Activated naive CD8-positive, alpha-beta T cell (primary cell): ENCODE results near the gene MAN1A2.
"Not testable (repeated sequence)": the region's sequence is repeated elsewhere in the genome, so short reads cannot be mapped to it uniquely, and the experiment has no call there.

Source experiments
- H3K27ac Mint-ChIP-seq: one replicate; pipeline ENCODE4 v1.8.0; 2021; ENCODE audit warnings: mixed read lengths
- H3K27me3 Mint-ChIP-seq: one replicate; pipeline ENCODE4 v1.8.0; 2021; ENCODE audit warnings: mixed read lengths
- H3K36me3 Mint-ChIP-seq: one replicate; pipeline ENCODE4 v1.8.0; 2021; ENCODE audit warnings: mixed read lengths
- H3K4me1 Mint-ChIP-seq: one replicate; pipeline ENCODE4 v1.8.0; 2021; ENCODE audit warnings: low read depth, mixed read lengths
- H3K4me3 Mint-ChIP-seq: one replicate; pipeline ENCODE4 v1.8.0; 2021; ENCODE audit warnings: mild to moderate bottlenecking, mixed read lengths
- H3K9me3 Mint-ChIP-seq: one replicate; pipeline ENCODE4 v1.8.0; 2021; ENCODE audit warnings: low read depth, mixed read lengths

Gene MAN1A2

GRCh38 chr1:117346206-117346928, 20.9 kb upstream of the MAN1A2 start:
- no peaks in the 10 kb centered on the region for H3K9me3 Mint-ChIP-seq
- no peak overlapping the region for H3K27ac Mint-ChIP-seq
- peaks cover 9% of the 10 kb centered on the region for H3K4me1 Mint-ChIP-seq
- H3K36me3 Mint-ChIP-seq = no peaks in the 10 kb centered on the region
- H3K27me3 Mint-ChIP-seq = peaks cover 1% of the 10 kb centered on the region
- H3K4me3 Mint-ChIP-seq = no peak overlapping the region

GRCh38 chr1:117347907-117348306, 19.3 kb upstream of the MAN1A2 start:
- Mint-ChIP-seq H3K9me3 (no peaks in the 10 kb centered on the region), H3K27me3 (peaks cover 1% of the 10 kb centered on the region), H3K4me1 (no peaks in the 10 kb centered on the region), H3K4me3 (no peak overlapping the region), H3K36me3 (no peaks in the 10 kb centered on the region), H3K27ac (no peak overlapping the region)

GRCh38 chr1:117352695-117353094, 14.6 kb upstream of the MAN1A2 start:
- H3K27ac Mint-ChIP-seq, H3K27me3 Mint-ChIP-seq, H3K36me3 Mint-ChIP-seq, H3K9me3 Mint-ChIP-seq, H3K4me3 Mint-ChIP-seq, H3K4me1 Mint-ChIP-seq: not testable (repeated sequence)

- not testable (repeated sequence) for H3K36me3 Mint-ChIP-seq, H3K27me3 Mint-ChIP-seq, H3K27ac Mint-ChIP-seq, H3K9me3 Mint-ChIP-seq
- peak overlapping the region; percentile 47 for H3K4me3 Mint-ChIP-seq
- H3K4me1 Mint-ChIP-seq = peaks cover 34% of the 10 kb centered on the region
Measured at GRCh38 chr1:117357833-117358603, 9.2 kb upstream of the MAN1A2 start.

- H3K27ac Mint-ChIP-seq, H3K9me3 Mint-ChIP-seq, H3K36me3 Mint-ChIP-seq, H3K27me3 Mint-ChIP-seq: not testable (repeated sequence)
- peak overlapping the region; percentile 47 for H3K4me3 Mint-ChIP-seq
- H3K4me1 Mint-ChIP-seq = peaks cover 35% of the 10 kb centered on the region
Measured at GRCh38 chr1:117358604-117358887, 8.7 kb upstream of the MAN1A2 start.

- Mint-ChIP-seq H3K36me3 (no peaks in the 10 kb centered on the region), H3K4me1 (peaks cover 43% of the 10 kb centered on the region), H3K4me3 (peak overlapping the region; percentile 48), H3K27ac (no peak overlapping the region), H3K27me3 (no peaks in the 10 kb centered on the region), H3K9me3 (no peaks in the 10 kb centered on the region)
Measured at GRCh38 chr1:117359561-117360289, 7.5 kb upstream of the MAN1A2 start.

GRCh38 chr1:117362986-117363385, 4.3 kb upstream of the MAN1A2 start:
- no peak overlapping the region for H3K4me3 Mint-ChIP-seq
- peaks cover 57% of the 10 kb centered on the region for H3K4me1 Mint-ChIP-seq
- H3K27me3 Mint-ChIP-seq = no peaks in the 10 kb centered on the region
- no peaks in the 10 kb centered on the region for H3K9me3 Mint-ChIP-seq
- H3K27ac Mint-ChIP-seq = no peak overlapping the region
- H3K36me3 Mint-ChIP-seq = no peaks in the 10 kb centered on the region

- Mint-ChIP-seq H3K4me3 (no peak overlapping the region), H3K36me3 (no peaks in the 10 kb centered on the region), H3K9me3 (no peaks in the 10 kb centered on the region), H3K4me1 (peaks cover 53% of the 10 kb centered on the region), H3K27ac (no peak overlapping the region), H3K27me3 (no peaks in the 10 kb centered on the region)
Measured at GRCh38 chr1:117363571-117364048, 3.6 kb upstream of the MAN1A2 start.

GRCh38 chr1:117364240-117364639, 3.0 kb upstream of the MAN1A2 start:
- H3K4me3 Mint-ChIP-seq = no peak overlapping the region
- H3K36me3 Mint-ChIP-seq = no peaks in the 10 kb centered on the region
- H3K27ac Mint-ChIP-seq = peak overlapping the region; percentile 17

GRCh38 chr1:117365350-117366176, 1.7 kb upstream of the MAN1A2 start:
- peak overlapping the region; percentile 96 for H3K27ac Mint-ChIP-seq
- no peaks in the 10 kb centered on the region for H3K9me3 Mint-ChIP-seq
- H3K4me3 Mint-ChIP-seq = peak overlapping the region; percentile 94
- no peaks in the 10 kb centered on the region for H3K36me3 Mint-ChIP-seq
- H3K4me1 Mint-ChIP-seq = peaks cover 56% of the 10 kb centered on the region
- H3K27me3 Mint-ChIP-seq = no peaks in the 10 kb centered on the region

More at GRCh38 chr1:117364240-117364639, 3.0 kb upstream of the MAN1A2 start:
- Mint-ChIP-seq H3K4me1 (peaks cover 54% of the 10 kb centered on the region), H3K9me3 (no peaks in the 10 kb centered on the region), H3K27me3 (no peaks in the 10 kb centered on the region)

GRCh38 chr1:117366177-117367045, 838 bp upstream of the MAN1A2 start:
- Mint-ChIP-seq H3K27me3 (no peaks in the 10 kb centered on the region), H3K36me3 (no peaks in the 10 kb centered on the region), H3K4me1 (peaks cover 59% of the 10 kb centered on the region), H3K4me3 (peak overlapping the region; percentile 94), H3K9me3 (no peaks in the 10 kb centered on the region), H3K27ac (peak overlapping the region; percentile 96)

- peaks cover 70% of the 10 kb centered on the region for H3K4me1 Mint-ChIP-seq
- H3K4me3 Mint-ChIP-seq = peak overlapping the region; percentile 96
- no peaks in the 10 kb centered on the region for H3K9me3 Mint-ChIP-seq
- H3K27ac Mint-ChIP-seq = peak overlapping the region; percentile 91
- no peaks in the 10 kb centered on the region for H3K27me3 Mint-ChIP-seq
- H3K36me3 Mint-ChIP-seq = peaks cover 4% of the 10 kb centered on the region
Measured at GRCh38 chr1:117368116-117369108, 1.2 kb downstream of the MAN1A2 start.

GRCh38 chr1:117370071-117370470, 2.8 kb downstream of the MAN1A2 start:
- peaks cover 73% of the 10 kb centered on the region for H3K4me1 Mint-ChIP-seq
- H3K9me3 Mint-ChIP-seq = no peaks in the 10 kb centered on the region
- peak overlapping the region; percentile 96 for H3K4me3 Mint-ChIP-seq
- H3K36me3 Mint-ChIP-seq = peaks cover 4% of the 10 kb centered on the region
- no peaks in the 10 kb centered on the region for H3K27me3 Mint-ChIP-seq
- H3K27ac Mint-ChIP-seq = no peak overlapping the region
